ENCODE results near the gene GFER. TPM values are rescaled to one million over a fixed set of nuclear protein-coding genes. Genes with fewer than 3 reads are reported as not detected.
"Not testable (repeated sequence)": the region's sequence is repeated elsewhere in the genome, so short reads cannot be mapped to it uniquely, and the experiment has no call there.

The GFER gene
- 17.0 and 43.8 TPM in 2 replicates for total RNA-seq (2014; rRNA removed; shearing (Covaris generic); ENCODE audit: low replicate concordance)

DNA sequence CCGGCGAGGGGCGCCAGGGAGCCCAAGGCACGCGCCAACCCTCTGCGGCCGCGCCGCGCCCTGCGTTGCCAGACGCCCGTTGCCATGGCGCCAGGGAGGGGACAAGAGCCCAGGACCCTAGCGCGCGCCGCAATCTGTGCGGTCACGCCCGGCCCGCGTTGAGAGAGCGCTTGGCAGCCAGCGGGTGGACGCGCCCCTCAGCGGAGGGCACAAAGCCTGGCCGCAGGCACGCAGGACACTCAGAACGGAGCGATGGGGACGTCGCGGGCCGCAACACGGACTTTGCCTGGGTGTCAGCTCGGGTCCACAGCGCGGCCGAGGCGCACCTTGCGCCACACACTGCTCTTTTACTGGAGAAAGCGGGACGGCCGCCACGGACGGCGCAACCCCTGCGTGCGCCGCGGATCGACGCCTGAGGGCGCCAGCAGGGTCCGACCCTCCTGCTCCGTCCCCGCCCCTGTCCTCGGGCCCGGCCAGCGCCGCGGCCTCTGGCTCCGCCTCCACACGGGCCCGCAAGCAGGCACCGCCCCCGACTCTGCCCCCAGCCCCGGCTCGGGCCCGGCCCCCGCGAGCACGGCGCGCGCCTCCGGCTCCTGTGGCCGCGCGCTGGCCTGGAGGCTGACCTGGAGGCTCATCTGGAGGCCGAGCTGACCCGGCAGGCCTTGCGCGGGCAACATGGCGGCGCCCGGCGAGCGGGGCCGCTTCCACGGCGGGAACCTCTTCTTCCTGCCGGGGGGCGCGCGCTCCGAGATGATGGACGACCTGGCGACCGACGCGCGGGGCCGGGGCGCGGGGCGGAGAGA is at the start of gene GFER:
Gene GFER (plus strand): TSS at position 650 of the 803 bp plus-strand sequence. CDS start 26 bp downstream, at position 676.
- peak within 1 kb of the TSS; percentile 27; the same call in 1 of the 2 replicates for H3K27ac ChIP-seq (ENCODE audit: low read length)
- peak within 1 kb of the TSS; percentile 98 for H3K4me3 ChIP-seq (ENCODE audit: low read length)
- H3K4me2 ChIP-seq (ENCODE audit: low read depth, low read length, poor library complexity, severe bottlenecking) = peak within 1 kb of the TSS; percentile 92
- no peaks in the 10 kb centered on the region for H3K9me3 ChIP-seq (ENCODE audit: low read length)
- H3K4me1 ChIP-seq (ENCODE audit: low read length) = peaks cover 23% of the 10 kb centered on the region
- peaks cover 11% of the 10 kb centered on the region for H3K79me2 ChIP-seq (ENCODE audit: low read length)
- H3K36me3 ChIP-seq (ENCODE audit: insufficient read depth, low read length) = no peaks in the 10 kb centered on the region
- peak within 1 kb of the TSS; percentile 98 for H3K9ac ChIP-seq (ENCODE audit: low read length)
- no peaks in the 10 kb centered on the region for H4K20me1 ChIP-seq (ENCODE audit: insufficient read depth, low read depth, low read length)
- H3K9me2 ChIP-seq (replicated peaks; ENCODE audit: insufficient read depth, low read length) = no peaks in the 10 kb centered on the region
- H2AFZ ChIP-seq (ENCODE audit: low read length) = peak within 1 kb of the TSS; percentile 20; the same call in 1 of the 2 replicates
- DNase-seq = peak; percentile 97
- no peaks in the 10 kb centered on the region for H3K27me3 ChIP-seq (ENCODE audit: low read length)

- Histone ChIP-seq H3K9me2 (replicated peaks; ENCODE audit: insufficient read depth, low read length) (no peaks in the 10 kb centered on the region), H3K27ac (ENCODE audit: low read length) (no peak overlapping the region), H3K79me2 (ENCODE audit: low read length) (no peaks in the 10 kb centered on the region), H3K9me3 (ENCODE audit: low read length) (no peaks in the 10 kb centered on the region), H3K9ac (ENCODE audit: low read length) (no peak overlapping the region), H3K36me3 (ENCODE audit: insufficient read depth, low read length) (no peaks in the 10 kb centered on the region), H3K4me3 (ENCODE audit: low read length) (no peak overlapping the region), H3K4me2 (ENCODE audit: low read depth, low read length, poor library complexity, severe bottlenecking) (no peak overlapping the region), H3K4me1 (ENCODE audit: low read length) (peaks cover 6% of the 10 kb centered on the region), H3K27me3 (ENCODE audit: low read length) (no peaks in the 10 kb centered on the region), H2AFZ (ENCODE audit: low read length) (no peak overlapping the region), H4K20me1 (ENCODE audit: insufficient read depth, low read depth, low read length) (no peaks in the 10 kb centered on the region)
- no peak for DNase-seq
Measured at GRCh38 chr16:1936945-1937479, 47.0 kb upstream of the GFER start.

- Histone ChIP-seq H3K36me3 (ENCODE audit: insufficient read depth, low read length) (no peaks in the 10 kb centered on the region), H3K27ac (ENCODE audit: low read length) (no peak overlapping the region), H3K4me3 (ENCODE audit: low read length) (no peak overlapping the region), H3K27me3 (ENCODE audit: low read length) (no peaks in the 10 kb centered on the region), H2AFZ (ENCODE audit: low read length) (no peak overlapping the region), H3K9me2 (replicated peaks; ENCODE audit: insufficient read depth, low read length) (no peaks in the 10 kb centered on the region), H3K9ac (ENCODE audit: low read length) (no peak overlapping the region), H3K4me2 (ENCODE audit: low read depth, low read length, poor library complexity, severe bottlenecking) (no peak overlapping the region), H3K4me1 (ENCODE audit: low read length) (peaks cover 16% of the 10 kb centered on the region), H3K9me3 (ENCODE audit: low read length) (no peaks in the 10 kb centered on the region), H3K79me2 (ENCODE audit: low read length) (no peaks in the 10 kb centered on the region), H4K20me1 (ENCODE audit: insufficient read depth, low read depth, low read length) (no peaks in the 10 kb centered on the region; the same call in 1 of the 2 replicates)
- no peak for DNase-seq
Measured at GRCh38 chr16:1938316-1938715, 45.7 kb upstream of the GFER start.

GRCh38 chr16:1938910-1939309 is 45.1 kb upstream of the GFER start:
- Histone ChIP-seq H3K9ac (ENCODE audit: low read length) (no peak overlapping the region), H3K79me2 (ENCODE audit: low read length) (no peaks in the 10 kb centered on the region), H3K4me3 (ENCODE audit: low read length) (no peak overlapping the region), H3K27me3 (ENCODE audit: low read length) (no peaks in the 10 kb centered on the region), H3K9me2 (replicated peaks; ENCODE audit: insufficient read depth, low read length) (no peaks in the 10 kb centered on the region), H2AFZ (ENCODE audit: low read length) (no peak overlapping the region), H4K20me1 (ENCODE audit: insufficient read depth, low read depth, low read length) (no peaks in the 10 kb centered on the region; the same call in 1 of the 2 replicates), H3K9me3 (ENCODE audit: low read length) (no peaks in the 10 kb centered on the region), H3K27ac (ENCODE audit: low read length) (no peak overlapping the region), H3K4me1 (ENCODE audit: low read length) (peaks cover 21% of the 10 kb centered on the region), H3K4me2 (ENCODE audit: low read depth, low read length, poor library complexity, severe bottlenecking) (no peak overlapping the region), H3K36me3 (ENCODE audit: insufficient read depth, low read length) (no peaks in the 10 kb centered on the region)
- DNase-seq = no peak

- not testable (repeated sequence) for H3K79me2 ChIP-seq (ENCODE audit: low read length); H3K36me3 ChIP-seq (ENCODE audit: insufficient read depth, low read length); H3K27ac ChIP-seq (ENCODE audit: low read length); H3K4me3 ChIP-seq (ENCODE audit: low read length); H3K4me2 ChIP-seq (ENCODE audit: low read depth, low read length, poor library complexity, severe bottlenecking); H4K20me1 ChIP-seq (ENCODE audit: insufficient read depth, low read depth, low read length); H3K9me2 ChIP-seq (replicated peaks; ENCODE audit: insufficient read depth, low read length); H3K27me3 ChIP-seq (ENCODE audit: low read length); H2AFZ ChIP-seq (ENCODE audit: low read length); H3K9ac ChIP-seq (ENCODE audit: low read length); DNase-seq; H3K9me3 ChIP-seq (ENCODE audit: low read length)
- H3K4me1 ChIP-seq (ENCODE audit: low read length) = peaks cover 21% of the 10 kb centered on the region
Measured at GRCh38 chr16:1939833-1940232, 44.2 kb upstream of the GFER start.

GRCh38 chr16:1940273-1941161 is 43.5 kb upstream of the GFER start:
- H2AFZ ChIP-seq (ENCODE audit: low read length) = no peak overlapping the region
- H4K20me1 ChIP-seq (ENCODE audit: insufficient read depth, low read depth, low read length) = no peaks in the 10 kb centered on the region; the same call in 1 of the 2 replicates
- no peak overlapping the region for H3K4me2 ChIP-seq (ENCODE audit: low read depth, low read length, poor library complexity, severe bottlenecking)
- no peaks in the 10 kb centered on the region for H3K36me3 ChIP-seq (ENCODE audit: insufficient read depth, low read length)
- no peaks in the 10 kb centered on the region for H3K9me3 ChIP-seq (ENCODE audit: low read length)
- no peak overlapping the region for H3K27ac ChIP-seq (ENCODE audit: low read length)
- H3K4me3 ChIP-seq (ENCODE audit: low read length) = no peak overlapping the region
- H3K9me2 ChIP-seq (replicated peaks; ENCODE audit: insufficient read depth, low read length) = no peaks in the 10 kb centered on the region
- no peak for DNase-seq
- H3K9ac ChIP-seq (ENCODE audit: low read length) = no peak overlapping the region
- H3K4me1 ChIP-seq (ENCODE audit: low read length) = peaks cover 21% of the 10 kb centered on the region
- no peaks in the 10 kb centered on the region for H3K79me2 ChIP-seq (ENCODE audit: low read length)
- no peaks in the 10 kb centered on the region for H3K27me3 ChIP-seq (ENCODE audit: low read length)

DNA sequence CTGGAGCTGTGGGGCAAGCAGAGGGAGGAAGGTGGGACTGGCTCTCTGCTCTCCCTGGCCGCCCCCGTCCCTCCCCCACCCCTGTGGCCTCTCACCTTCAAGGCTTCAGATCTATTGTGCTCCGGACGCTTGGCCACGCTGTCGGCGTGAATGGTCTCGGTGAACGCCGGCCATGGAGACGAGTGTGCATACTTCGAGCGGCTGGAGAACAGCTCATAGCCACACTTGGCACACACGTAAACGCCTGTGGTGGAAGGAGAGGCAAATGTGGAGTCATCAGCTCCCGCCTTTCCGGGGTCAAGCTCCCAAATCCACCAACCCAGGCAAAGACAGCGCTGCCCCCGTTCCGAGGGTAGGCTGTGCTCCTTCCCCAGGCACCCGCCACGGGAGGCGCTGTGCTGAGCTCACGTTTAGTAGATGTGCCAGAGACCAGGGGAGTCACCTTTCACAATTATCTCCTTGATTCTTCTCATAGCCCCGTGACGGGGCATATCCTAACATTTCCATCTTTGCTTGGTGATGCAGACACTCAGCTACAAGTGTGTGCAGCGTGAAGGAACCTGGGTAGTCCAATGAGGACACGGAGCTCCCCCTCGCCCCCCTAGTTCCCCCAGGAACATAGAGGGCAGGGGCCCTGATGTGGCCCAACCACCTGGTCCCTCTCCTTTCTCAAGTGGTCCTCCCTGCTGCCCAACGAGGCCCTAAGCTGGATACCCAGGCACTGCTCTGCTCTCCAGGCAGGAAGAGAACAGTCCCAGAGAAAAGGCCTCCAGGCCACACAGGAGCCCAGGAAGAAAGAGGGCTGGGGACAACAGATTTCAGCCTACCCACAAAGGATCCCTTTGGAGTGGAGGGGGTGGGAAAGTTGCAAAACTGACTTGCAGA is 42.6 kb upstream of the GFER start:
- H3K79me2 ChIP-seq (ENCODE audit: low read length) = no peaks in the 10 kb centered on the region
- peak overlapping the region; percentile 58 for H3K27ac ChIP-seq (ENCODE audit: low read length)
- H3K4me1 ChIP-seq (ENCODE audit: low read length) = peaks cover 21% of the 10 kb centered on the region
- no peaks in the 10 kb centered on the region for H3K9me2 ChIP-seq (replicated peaks; ENCODE audit: insufficient read depth, low read length)
- no peak overlapping the region for H2AFZ ChIP-seq (ENCODE audit: low read length)
- H4K20me1 ChIP-seq (ENCODE audit: insufficient read depth, low read depth, low read length) = no peaks in the 10 kb centered on the region; the same call in 1 of the 2 replicates
- no peaks in the 10 kb centered on the region for H3K9me3 ChIP-seq (ENCODE audit: low read length)
- H3K4me3 ChIP-seq (ENCODE audit: low read length) = peak overlapping the region; percentile 96
- peak overlapping the region; percentile 94 for H3K4me2 ChIP-seq (ENCODE audit: low read depth, low read length, poor library complexity, severe bottlenecking)
- H3K36me3 ChIP-seq (ENCODE audit: insufficient read depth, low read length) = no peaks in the 10 kb centered on the region
- DNase-seq = no peak
- no peaks in the 10 kb centered on the region for H3K27me3 ChIP-seq (ENCODE audit: low read length)
- peak overlapping the region; percentile 92 for H3K9ac ChIP-seq (ENCODE audit: low read length)

All from Karpas-422 (cell line).